HG02870 (cell line): ENCODE measurements around the gene LGR6.
A peak's percentile ranks its signal among the peaks of the same experiment; 100 is the strongest.
"Not testable (repeated sequence)": the region's sequence is repeated elsewhere in the genome, so short reads cannot be mapped to it uniquely, and the experiment has no call there.

Experiments used
- ATAC-seq: cut with Tn5 transposase; IDR thresholded peaks from one replicate; pipeline ENCODE4 v1.9.1; 2021; ENCODE audit warnings: mild to moderate bottlenecking, moderate library complexity; ENCODE audit not compliant: unreplicated experiment

The LGR6 gene

GRCh38 chr1:202193614-202194327, at the start of gene LGR6:
Gene LGR6, plus strand, starts transcription at chr1:202193799. Its CDS starts 191 bp downstream, at chr1:202193990.
- no peak for ATAC-seq

GRCh38 chr1:202144402-202145067, 49.1 kb upstream of the LGR6 start, which contains the start of gene ARL8A:
Gene ARL8A, minus strand, starts transcription at chr1:202144737. Its CDS starts 165 bp downstream, at chr1:202144572.
- peak; percentile 57 for ATAC-seq

GRCh38 chr1:202145068-202145743, 48.4 kb upstream of the LGR6 start:
- no peak for ATAC-seq

- not testable (repeated sequence) for ATAC-seq
Observed at GRCh38 chr1:202145744-202146140, 47.9 kb upstream of the LGR6 start.

GRCh38 chr1:202146279-202146678, 47.3 kb upstream of the LGR6 start:
- no peak for ATAC-seq

- no peak for ATAC-seq
Observed at GRCh38 chr1:202146993-202147392, 46.6 kb upstream of the LGR6 start.

GRCh38 chr1:202148391-202148790, 45.2 kb upstream of the LGR6 start:
- no peak for ATAC-seq

GRCh38 chr1:202149566-202149965, 44.0 kb upstream of the LGR6 start:
- no peak for ATAC-seq

- no peak for ATAC-seq
Observed at GRCh38 chr1:202150187-202150586, 43.4 kb upstream of the LGR6 start.

GRCh38 chr1:202150602-202151001, 43.0 kb upstream of the LGR6 start:
- no peak for ATAC-seq

- no peak for ATAC-seq
Observed at GRCh38 chr1:202151045-202151444, 42.6 kb upstream of the LGR6 start.

GRCh38 chr1:202152399-202152798, 41.2 kb upstream of the LGR6 start:
- ATAC-seq = no peak

GRCh38 chr1:202153284-202153683, 40.3 kb upstream of the LGR6 start:
- no peak for ATAC-seq

GRCh38 chr1:202154148-202154765, 39.3 kb upstream of the LGR6 start:
- ATAC-seq = no peak

- no peak for ATAC-seq
Observed at GRCh38 chr1:202154766-202155477, 38.7 kb upstream of the LGR6 start.

GRCh38 chr1:202155478-202156021, 38.0 kb upstream of the LGR6 start:
- ATAC-seq = no peak

- no peak for ATAC-seq
Observed at GRCh38 chr1:202156590-202156989, 37.0 kb upstream of the LGR6 start.

- no peak for ATAC-seq
Observed at GRCh38 chr1:202157945-202158344, 35.7 kb upstream of the LGR6 start.

- ATAC-seq = no peak
Observed at GRCh38 chr1:202158810-202159533, 34.6 kb upstream of the LGR6 start.
